HEK293 (cell line): Measurements from ENCODE around the gene TUT4.
A peak's percentile ranks its signal among the peaks of the same experiment; 100 is the strongest.

Experiments used
- CTCF ChIA-PET: fragments of 350-600 bp; formaldehyde crosslinking; extraction: SDS; loops from one replicate; lab custom pipeline; 2021; ENCODE audit warnings: antibody characterized with exemption; lab: Yijun Ruan, JAX
- POLR2A ChIA-PET: fragments of 300-600 bp; formaldehyde crosslinking; extraction: SDS; loops from one replicate; lab custom pipeline; 2020; ENCODE audit warnings: antibody characterized with exemption, inconsistent platforms; lab: Yijun Ruan, JAX
- H3K27ac ChIP-seq: fragments of 200-500 bp; sonication (Bioruptor generic); 2 replicates; pipeline ENCODE4 v1.5.1; 2014; ENCODE audit warnings: low read depth, low read length, control low read depth, inconsistent platforms; ENCODE audit errors: extremely low read depth
- H3K36me3 ChIP-seq, 2 experiments: fragments of 200-500 bp in 1 of 2; sonication (Bioruptor generic) in 1 of 2; 1 replicate in 1 of 2; 2 replicates in 1 of 2; pipeline ENCODE4 v1.5.1; 2014 to 2017; ENCODE audit warnings: inconsistent platforms in 2 of 2, low read length in 2 of 2; ENCODE audit not compliant: control insufficient read depth in 2 of 2, insufficient read depth in 1 of 2
- H3K4me1 ChIP-seq: fragments of 200-500 bp; sonication (Bioruptor generic); 2 replicates; pipeline ENCODE4 v1.5.1; 2014; ENCODE audit warnings: mild to moderate bottlenecking, low read length, inconsistent platforms; ENCODE audit not compliant: control insufficient read depth, insufficient read depth
- H3K4me3 ChIP-seq: 2 replicates; pipeline ENCODE4 v1.5.1; 2011; ENCODE audit warnings: low read depth, mild to moderate bottlenecking, control low read depth, low read length, moderate library complexity
- H3K9me3 ChIP-seq: fragments of 200-500 bp; sonication (Bioruptor generic); 2 replicates; pipeline ENCODE4 v1.5.1; 2014; ENCODE audit warnings: low read depth, low read length, inconsistent platforms; ENCODE audit not compliant: control insufficient read depth, insufficient read depth
- BCL11A ChIP-seq: fragments of 450-650 bp; formaldehyde crosslinking; IDR thresholded peaks from 2 replicates; pipeline ENCODE4 v1.5.1; 2016; ENCODE audit warnings: low read depth, missing biosample characterization, missing genetic modification characterization
- BCL11B ChIP-seq: fragments of 450-650 bp; formaldehyde crosslinking; IDR thresholded peaks from 2 replicates; pipeline ENCODE4 v1.5.1; 2016; ENCODE audit warnings: low read depth, missing biosample characterization, missing genetic modification characterization
- GFI1B ChIP-seq: fragments of 450-650 bp; formaldehyde crosslinking; IDR thresholded peaks from 2 replicates; pipeline ENCODE4 v1.5.1; 2016; ENCODE audit warnings: missing biosample characterization, missing genetic modification characterization
- KLF10 ChIP-seq: fragments of 450-650 bp; IDR thresholded peaks from 2 replicates; pipeline ENCODE4 v1.5.1; 2018; ENCODE audit warnings: missing biosample characterization, mild to moderate bottlenecking, missing genetic modification characterization
- MZF1 ChIP-seq: fragments of 450-650 bp; formaldehyde crosslinking; IDR thresholded peaks from 2 replicates; pipeline ENCODE4 v1.5.1; 2017; ENCODE audit warnings: missing biosample characterization, missing genetic modification characterization, borderline replicate concordance
- PRDM6 ChIP-seq: fragments of 450-650 bp; formaldehyde crosslinking; IDR thresholded peaks from 2 replicates; pipeline ENCODE4 v1.5.1; 2017; ENCODE audit warnings: missing biosample characterization, missing genetic modification characterization
- TCF7L2 ChIP-seq: IDR thresholded peaks from 2 replicates; pipeline ENCODE4 v1.6.1; 2011; ENCODE audit warnings: low read depth, mild to moderate bottlenecking, inconsistent platforms, low read length, moderate library complexity, borderline replicate concordance
- ZBTB17 ChIP-seq: fragments of 450-650 bp; formaldehyde crosslinking; IDR thresholded peaks from 2 replicates; pipeline ENCODE4 v1.5.1; 2016; ENCODE audit warnings: missing biosample characterization, missing genetic modification characterization
- ZBTB20 ChIP-seq: fragments of 450-650 bp; formaldehyde crosslinking; IDR thresholded peaks from 2 replicates; pipeline ENCODE4 v1.5.1; 2016; ENCODE audit warnings: missing biosample characterization, missing genetic modification characterization
- ZEB2 ChIP-seq: fragments of 450-650 bp; formaldehyde crosslinking; IDR thresholded peaks from 2 replicates; pipeline ENCODE4 v1.5.1; 2016; ENCODE audit warnings: missing biosample characterization, missing genetic modification characterization
- ZFHX2 ChIP-seq: fragments of 450-650 bp; formaldehyde crosslinking; conservative IDR thresholded peaks from 2 replicates; pipeline ENCODE4 v1.5.1; 2016; ENCODE audit warnings: missing biosample characterization, missing genetic modification characterization
- ZFP69B ChIP-seq: fragments of 450-650 bp; formaldehyde crosslinking; IDR thresholded peaks from 2 replicates; pipeline ENCODE4 v1.5.1; 2016; ENCODE audit warnings: missing biosample characterization, missing genetic modification characterization
- ZIC2 ChIP-seq: fragments of 450-650 bp; formaldehyde crosslinking; IDR thresholded peaks from 2 replicates; pipeline ENCODE4 v1.5.1; 2016; ENCODE audit warnings: missing biosample characterization, missing genetic modification characterization
- ZNF112 ChIP-seq: fragments of 450-650 bp; formaldehyde crosslinking; IDR thresholded peaks from 2 replicates; pipeline ENCODE4 v1.5.0; 2017; ENCODE audit warnings: missing biosample characterization, missing genetic modification characterization
- ZNF148 ChIP-seq: fragments of 450-650 bp; formaldehyde crosslinking; IDR thresholded peaks from 2 replicates; pipeline ENCODE4 v1.5.0; 2017; ENCODE audit warnings: missing biosample characterization, missing genetic modification characterization, borderline replicate concordance
- ZNF184 ChIP-seq: fragments of 450-650 bp; IDR thresholded peaks from 2 replicates; pipeline ENCODE4 v1.5.1; 2018; ENCODE audit warnings: missing biosample characterization, mild to moderate bottlenecking, missing genetic modification characterization
- ZNF292 ChIP-seq: fragments of 450-650 bp; formaldehyde crosslinking; IDR thresholded peaks from 2 replicates; pipeline ENCODE4 v1.5.1; 2016; ENCODE audit warnings: low read depth, missing biosample characterization, missing genetic modification characterization, borderline replicate concordance
- ZNF302 ChIP-seq: fragments of 450-650 bp; formaldehyde crosslinking; IDR thresholded peaks from 2 replicates; pipeline ENCODE4 v1.5.1; 2016; ENCODE audit warnings: missing biosample characterization, missing genetic modification characterization, low read depth
- ZNF449 ChIP-seq: fragments of 450-650 bp; formaldehyde crosslinking; IDR thresholded peaks from 2 replicates; pipeline ENCODE4 v1.5.1; 2017; ENCODE audit warnings: missing biosample characterization, mild to moderate bottlenecking, missing genetic modification characterization, moderate library complexity
- ZNF629 ChIP-seq: fragments of 450-650 bp; formaldehyde crosslinking; IDR thresholded peaks from 2 replicates; pipeline ENCODE4 v1.5.1; 2017; ENCODE audit warnings: missing biosample characterization, missing genetic modification characterization
- ZNF660 ChIP-seq: fragments of 450-650 bp; IDR thresholded peaks from 2 replicates; pipeline ENCODE4 v1.5.1; 2018; ENCODE audit warnings: missing biosample characterization, mild to moderate bottlenecking, missing genetic modification characterization
- ZNF692 ChIP-seq: fragments of 450-650 bp; formaldehyde crosslinking; IDR thresholded peaks from 2 replicates; pipeline ENCODE4 v1.5.1; 2016; ENCODE audit warnings: missing biosample characterization, missing genetic modification characterization
- ZNF791 ChIP-seq: fragments of 450-650 bp; formaldehyde crosslinking; IDR thresholded peaks from 2 replicates; pipeline ENCODE4 v1.5.1; 2016; ENCODE audit warnings: missing biosample characterization, missing genetic modification characterization
- ZNF792 ChIP-seq: fragments of 450-650 bp; formaldehyde crosslinking; IDR thresholded peaks from 2 replicates; pipeline ENCODE4 v1.5.1; 2016; ENCODE audit warnings: missing biosample characterization, missing genetic modification characterization
- ZNF830 ChIP-seq: fragments of 450-650 bp; IDR thresholded peaks from 2 replicates; pipeline ENCODE4 v1.5.0; 2018; ENCODE audit warnings: missing biosample characterization, missing genetic modification characterization, low read depth, mild to moderate bottlenecking, moderate library complexity
- ZSCAN30 ChIP-seq: fragments of 450-650 bp; IDR thresholded peaks from 2 replicates; pipeline ENCODE4 v1.5.1; 2018; ENCODE audit warnings: missing biosample characterization, mild to moderate bottlenecking, missing genetic modification characterization, moderate library complexity
- ZSCAN4 ChIP-seq: fragments of 450-650 bp; formaldehyde crosslinking; IDR thresholded peaks from 2 replicates; pipeline ENCODE4 v1.5.1; 2017; ENCODE audit warnings: missing biosample characterization, missing genetic modification characterization
- ZSCAN5A ChIP-seq: fragments of 450-650 bp; formaldehyde crosslinking; IDR thresholded peaks from 2 replicates; pipeline ENCODE4 v1.5.1; 2016; ENCODE audit warnings: missing biosample characterization, missing genetic modification characterization

The TUT4 gene

GRCh38 chr1:52552236-52552504, 722 bp downstream of the TUT4 start (continued):
- TF ChIP-seq ZNF184 (tag by site-specific recombination) (no peak), BCL11B (tag by site-specific recombination) (no peak), ZEB2 (tag by site-specific recombination) (no peak), PRDM6 (no peak), ZNF112 (no peak), ZSCAN4 (tag by site-specific recombination) (no peak), TCF7L2 (no peak), ZBTB20 (tag by site-specific recombination) (no peak), ZNF830 (tag by site-specific recombination) (no peak), ZIC2 (tag by site-specific recombination) (no peak), ZNF791 (no peak), ZFHX2 (tag by site-specific recombination) (peak; percentile 75), ZNF292 (no peak), ZNF148 (tag by site-specific recombination) (no peak), GFI1B (tag by site-specific recombination) (0 out of 2 replicates have a peak, but pooled peaks have one; percentile 40), ZFP69B (no peak), ZNF792 (tag by site-specific recombination) (peak; percentile 97), ZNF302 (tag by site-specific recombination) (no peak), ZNF660 (tag by site-specific recombination) (peak; percentile 29; the same call in 1 of the 2 replicates), MZF1 (tag by site-specific recombination) (no peak), ZNF629 (tag by site-specific recombination) (no peak; the same call in 1 of the 2 replicates), ZNF449 (tag by site-specific recombination) (no peak)
- TF ChIP-seq, all 188 proteins: peak for 6

GRCh38 chr1:52551507-52552235, 1.2 kb downstream of the TUT4 start:
- Histone ChIP-seq H3K36me3 (peaks cover 0 to 4% of the 10 kb centered on the region in 2 experiments; a peak in 2 of 3 replicates), H3K4me3 (peak overlapping the region; percentile 68), H3K9me3 (no peaks in the 10 kb centered on the region), H3K4me1 (peaks cover 18% of the 10 kb centered on the region), H3K27ac (peak overlapping the region; percentile 96)
- CTCF ChIA-PET, result no interaction called here
- POLR2A ChIA-PET, result no interaction called here
- no peak for TF ChIP-seq KLF10 (tag by site-specific recombination)
- peak; percentile 12; the same call in 1 of the 2 replicates for TF ChIP-seq ZBTB17 (tag by site-specific recombination)
- 0 out of 2 replicates have a peak, but pooled peaks have one; percentile 9 for TF ChIP-seq ZNF692
- TF ChIP-seq ZSCAN30, result no peak
- no peak for TF ChIP-seq BCL11A (tag by site-specific recombination)
- TF ChIP-seq ZSCAN5A, result no peak
